Kidney epithelial cell (primary cell): Measurements from ENCODE around the gene CELA2A. TPM values are rescaled to one million over a fixed set of nuclear protein-coding genes. Genes with fewer than 3 reads are reported as not detected.
A peak's percentile ranks its signal among the peaks of the same experiment; 100 is the strongest.
"Not testable (repeated sequence)": the region's sequence is repeated elsewhere in the genome, so short reads cannot be mapped to it uniquely, and the experiment has no call there.

Experiments used
- DNase-seq: peaks from one replicate; pipeline ENCODE4 v3.0.0-alpha.2; 2010; ENCODE audit warnings: low read depth
- H3K27me3 ChIP-seq: 2 replicates; pipeline ENCODE4 v1.6.0; 2011; ENCODE audit warnings: low read length; ENCODE audit not compliant: control insufficient read depth, insufficient read depth
- H3K36me3 ChIP-seq: 2 replicates; pipeline ENCODE4 v1.5.1; 2011; ENCODE audit warnings: low read length; ENCODE audit not compliant: control insufficient read depth, insufficient read depth
- H3K4me3 ChIP-seq: 2 replicates; pipeline ENCODE4 v1.5.1; 2011; ENCODE audit warnings: low read depth, mild to moderate bottlenecking, control low read depth, low read length
- total RNA-seq: library from RNA; depleted of rRNA; stranded (reverse); fragments of >200 nt; gene quantifications from 2 replicates; pipeline ENCODE4 v1.2.3, GENCODE V29; 2015
- TF ChIP-seq, protein P1 (sequence below): IDR thresholded peaks from 2 replicates; pipeline ENCODE4 v1.5.1; 2011; ENCODE audit warnings: mild to moderate bottlenecking, moderate library complexity, low read length, control low read depth, inconsistent platforms; ENCODE audit not compliant: insufficient read depth, poor library complexity, severe bottlenecking

The CELA2A gene
- total RNA-seq, 1 donor from 2014 or later, result not detected

DNA sequence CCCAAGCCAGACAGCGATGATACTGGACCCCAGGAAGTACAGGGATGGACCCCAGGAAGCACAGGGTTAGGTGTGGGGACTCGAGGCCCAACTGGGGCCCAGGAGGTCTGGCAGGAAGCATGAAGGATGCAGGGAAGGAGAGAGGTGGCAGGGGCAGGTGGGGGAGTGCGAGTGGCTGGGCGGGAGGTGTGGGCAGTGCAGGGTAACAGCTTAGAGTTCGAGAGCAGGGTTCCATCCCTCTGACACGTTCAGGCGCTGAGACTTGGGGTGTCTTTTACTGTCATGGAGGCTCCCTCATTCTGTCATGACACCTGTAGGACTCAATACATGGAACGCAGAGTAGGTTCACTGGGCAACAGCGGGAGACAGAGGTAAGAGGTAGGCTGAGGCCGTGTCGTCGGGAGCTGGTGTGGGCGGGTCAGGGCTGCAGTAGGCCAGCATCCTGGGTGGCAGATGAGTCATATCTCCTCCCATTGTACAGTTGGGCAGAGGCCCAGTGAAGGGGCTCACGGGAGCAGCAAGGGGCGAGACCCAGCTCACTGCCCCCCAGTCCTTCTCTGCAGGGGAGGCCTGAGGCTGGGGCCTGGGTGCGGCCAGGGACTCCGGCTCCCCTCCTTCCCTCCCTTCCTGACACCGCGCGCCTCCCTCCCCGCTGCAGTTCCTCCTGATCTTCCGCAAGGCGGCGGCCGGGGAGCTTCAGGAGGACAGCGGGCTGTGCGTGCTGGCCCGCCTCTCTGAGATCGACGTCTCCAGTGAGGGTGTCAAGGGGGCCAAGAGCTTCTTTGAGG lies 29.8 kb upstream of the CELA2A start:
- no peaks in the 10 kb centered on the region for H3K27me3 ChIP-seq
- peaks cover 1% of the 10 kb centered on the region for H3K36me3 ChIP-seq
- no peak overlapping the region for H3K4me3 ChIP-seq
- no peak for DNase-seq
- TF ChIP-seq, protein P1, sequence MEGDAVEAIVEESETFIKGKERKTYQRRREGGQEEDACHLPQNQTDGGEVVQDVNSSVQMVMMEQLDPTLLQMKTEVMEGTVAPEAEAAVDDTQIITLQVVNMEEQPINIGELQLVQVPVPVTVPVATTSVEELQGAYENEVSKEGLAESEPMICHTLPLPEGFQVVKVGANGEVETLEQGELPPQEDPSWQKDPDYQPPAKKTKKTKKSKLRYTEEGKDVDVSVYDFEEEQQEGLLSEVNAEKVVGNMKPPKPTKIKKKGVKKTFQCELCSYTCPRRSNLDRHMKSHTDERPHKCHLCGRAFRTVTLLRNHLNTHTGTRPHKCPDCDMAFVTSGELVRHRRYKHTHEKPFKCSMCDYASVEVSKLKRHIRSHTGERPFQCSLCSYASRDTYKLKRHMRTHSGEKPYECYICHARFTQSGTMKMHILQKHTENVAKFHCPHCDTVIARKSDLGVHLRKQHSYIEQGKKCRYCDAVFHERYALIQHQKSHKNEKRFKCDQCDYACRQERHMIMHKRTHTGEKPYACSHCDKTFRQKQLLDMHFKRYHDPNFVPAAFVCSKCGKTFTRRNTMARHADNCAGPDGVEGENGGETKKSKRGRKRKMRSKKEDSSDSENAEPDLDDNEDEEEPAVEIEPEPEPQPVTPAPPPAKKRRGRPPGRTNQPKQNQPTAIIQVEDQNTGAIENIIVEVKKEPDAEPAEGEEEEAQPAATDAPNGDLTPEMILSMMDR, result no peak

DNA sequence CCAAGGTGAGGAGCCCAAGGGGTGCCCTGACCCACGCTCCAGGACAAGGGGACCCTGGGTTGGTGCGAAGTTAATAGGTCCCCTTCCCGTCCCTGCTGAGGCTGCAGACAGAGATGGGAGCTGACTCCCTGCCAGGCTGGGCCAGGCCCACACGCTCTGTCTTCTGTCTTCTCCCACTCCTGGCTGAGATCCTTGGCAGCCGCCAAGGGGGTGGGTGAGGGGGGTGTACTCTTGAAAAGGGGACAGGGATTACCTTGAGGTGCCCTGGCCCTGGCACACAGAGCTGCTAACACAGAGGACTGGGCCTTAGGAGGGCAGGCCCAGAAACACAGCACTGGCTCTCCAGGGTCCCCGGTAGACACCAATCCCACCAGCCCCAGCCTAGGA lies 29.3 kb upstream of the CELA2A start:
- no peaks in the 10 kb centered on the region for H3K27me3 ChIP-seq
- DNase-seq, result no peak
- H3K4me3 ChIP-seq, result no peak overlapping the region
- TF ChIP-seq, protein P1, result no peak
- H3K36me3 ChIP-seq, result peaks cover 1% of the 10 kb centered on the region

DNA sequence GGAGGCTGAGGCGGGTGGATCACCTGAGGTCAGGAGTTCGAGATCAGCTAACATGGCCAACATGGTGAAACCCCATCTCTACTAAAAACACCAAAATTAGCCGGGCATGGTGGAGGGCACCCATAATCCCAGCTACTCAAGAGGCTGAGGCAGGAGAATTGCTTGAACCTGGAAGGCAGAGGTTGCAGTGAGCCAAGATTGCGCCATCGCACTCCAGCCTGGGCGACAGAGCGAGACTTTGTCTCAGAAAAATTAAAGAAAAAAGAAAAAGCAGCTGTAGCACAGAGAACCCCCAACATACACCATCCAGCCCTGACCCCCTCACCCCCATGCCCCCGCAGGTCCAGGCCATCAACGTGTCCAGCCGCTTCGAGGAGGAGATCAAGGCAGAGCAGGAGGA lies 28.3 kb upstream of the CELA2A start:
- not testable (repeated sequence) for DNase-seq, H3K4me3 ChIP-seq, H3K27me3 ChIP-seq, H3K36me3 ChIP-seq

DNA sequence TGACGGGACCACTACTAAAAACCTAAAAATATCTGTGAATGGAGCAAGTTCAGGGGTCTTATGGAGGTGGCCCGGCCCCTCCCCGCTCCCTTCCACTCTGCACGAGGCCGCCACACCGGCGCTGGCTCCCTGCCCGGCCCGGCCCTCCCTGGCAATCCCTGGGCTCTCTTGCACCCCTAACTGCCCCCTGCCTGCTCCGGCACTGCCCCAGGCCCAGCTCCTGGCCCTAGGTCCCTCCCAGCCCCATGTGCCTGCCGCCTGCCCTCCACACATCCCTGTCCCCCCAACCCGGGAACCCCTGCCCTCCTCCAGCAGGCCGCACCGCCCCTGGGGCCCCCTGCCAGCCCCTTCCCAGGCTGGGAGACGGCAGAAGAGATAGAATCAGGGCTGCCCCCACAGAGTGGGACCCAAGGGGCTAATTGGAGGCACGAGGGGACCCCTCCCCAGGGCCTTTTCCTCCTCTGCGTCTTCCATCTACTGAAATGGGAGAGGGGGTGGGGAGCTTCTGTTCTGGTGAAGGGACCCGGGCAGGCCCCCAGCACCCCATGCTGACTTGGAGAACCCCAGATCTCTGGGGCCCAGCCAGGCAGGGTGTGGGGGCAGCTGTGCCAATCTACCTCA lies 27.6 kb upstream of the CELA2A start:
- Histone ChIP-seq H3K36me3 (peaks cover 1% of the 10 kb centered on the region), H3K27me3 (no peaks in the 10 kb centered on the region)

DNA sequence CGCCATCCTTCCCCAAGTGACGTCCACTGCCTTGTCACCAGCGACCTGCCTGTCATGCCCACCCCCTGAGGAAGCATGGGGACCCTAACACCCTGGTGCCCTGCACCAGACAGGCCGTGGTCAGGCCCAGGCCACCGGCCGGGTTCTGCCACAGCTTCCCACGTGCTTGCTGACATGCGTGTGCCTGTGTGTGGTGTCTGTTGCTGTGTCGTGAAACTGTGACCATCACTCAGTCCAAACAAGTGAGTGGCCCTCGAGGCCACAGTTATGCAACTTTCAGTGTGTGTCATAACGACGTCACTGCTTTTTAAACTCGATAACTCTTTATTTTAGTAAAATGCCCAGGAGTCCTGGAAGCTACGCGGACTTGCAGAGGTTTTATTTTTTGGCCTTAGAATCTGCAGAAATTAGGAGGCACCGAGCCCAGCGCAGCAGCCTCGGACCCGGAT lies 26.8 kb upstream of the CELA2A start:
- no peak overlapping the region for H3K4me3 ChIP-seq
- peaks cover 1% of the 10 kb centered on the region for H3K36me3 ChIP-seq
- TF ChIP-seq, protein P1, result no peak
- H3K27me3 ChIP-seq, result no peaks in the 10 kb centered on the region
- DNase-seq, result no peak

More for the DNA sequence above, 27.6 kb upstream of the CELA2A start:
- DNase-seq, result no peak
- TF ChIP-seq, protein P1, result no peak
- H3K4me3 ChIP-seq, result no peak overlapping the region

DNA sequence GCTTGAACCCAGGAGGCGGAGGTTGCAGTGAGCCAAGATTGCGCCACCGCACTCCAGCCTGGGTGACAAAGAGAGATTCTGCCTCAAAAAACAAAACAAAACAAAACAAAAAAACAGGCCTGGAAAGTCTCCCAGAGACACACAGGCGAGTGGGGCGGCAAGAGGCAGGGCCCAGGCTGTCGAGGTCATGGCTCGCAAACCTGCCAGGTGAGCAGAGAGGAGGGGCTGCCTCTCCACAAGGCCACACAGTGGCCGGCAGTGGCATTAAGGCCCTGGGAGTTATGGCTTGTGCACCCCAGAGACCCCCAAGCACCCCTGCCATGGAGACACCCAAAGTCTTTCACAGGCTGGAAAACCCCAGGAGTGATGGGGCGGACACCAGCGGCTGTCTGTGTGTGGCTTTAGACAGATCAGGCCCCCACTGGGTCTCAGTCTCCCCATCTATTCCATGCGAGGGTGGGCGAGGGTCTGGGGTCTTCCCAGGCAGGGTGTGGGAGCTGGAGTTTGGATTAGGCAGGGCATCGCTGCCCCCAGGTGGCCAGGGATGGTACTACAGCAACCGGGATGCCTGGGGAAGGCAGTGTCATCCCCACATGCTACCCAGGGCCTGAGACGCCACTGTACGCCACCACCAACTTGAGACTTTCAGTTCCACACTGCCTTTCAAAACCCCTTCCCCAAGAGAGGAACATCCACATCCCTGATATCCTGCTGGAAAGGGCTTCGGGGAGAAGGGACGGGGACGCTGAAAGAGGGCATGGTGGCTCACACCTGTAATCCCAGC lies 25.6 kb upstream of the CELA2A start:
- no peak overlapping the region for H3K4me3 ChIP-seq
- no peak for DNase-seq

More for the DNA sequence above, 25.6 kb upstream of the CELA2A start:
- Histone ChIP-seq H3K27me3 (no peaks in the 10 kb centered on the region), H3K36me3 (peaks cover 1% of the 10 kb centered on the region)
- TF ChIP-seq, protein P1, result peak; percentile 93
